Measurements from ENCODE around the gene NR2C2.

NR2C2 gene

GRCh38 chr3:15074500-15074899 is 127.1 kb downstream of the NR2C2 start:
- no peak for TF ChIP-seq CTCF (IDR thresholded peaks at IDR 0.05; ENCODE audit: poor library complexity, severe bottlenecking)
- ATAC-seq (ENCODE audit: low read depth) = no peak
- Histone ChIP-seq H3K27ac (ENCODE audit: poor library complexity, severe bottlenecking) (no peak overlapping the region), H3K9me3 (ENCODE audit: severe bottlenecking) (no peaks in the 10 kb centered on the region), H3K36me3 (ENCODE audit: low read depth) (peaks cover 73% of the 10 kb centered on the region), H3K4me1 (ENCODE audit: insufficient read depth, poor library complexity, severe bottlenecking) (no peaks in the 10 kb centered on the region), H3K4me3 (ENCODE audit: severe bottlenecking) (no peak overlapping the region), H3K27me3 (ENCODE audit: insufficient read depth, poor library complexity, severe bottlenecking) (no peaks in the 10 kb centered on the region)
- no peak for DNase-seq (ENCODE audit: low spot score)

GRCh38 chr3:15079091-15079490 is 131.7 kb downstream of the NR2C2 start:
- Histone ChIP-seq H3K27ac (ENCODE audit: poor library complexity, severe bottlenecking) (no peak overlapping the region), H3K9me3 (ENCODE audit: severe bottlenecking) (no peaks in the 10 kb centered on the region), H3K36me3 (ENCODE audit: low read depth) (peaks cover 84% of the 10 kb centered on the region), H3K4me1 (ENCODE audit: insufficient read depth, poor library complexity, severe bottlenecking) (no peaks in the 10 kb centered on the region), H3K27me3 (ENCODE audit: insufficient read depth, poor library complexity, severe bottlenecking) (no peaks in the 10 kb centered on the region), H3K4me3 (ENCODE audit: severe bottlenecking) (no peak overlapping the region)
- no peak for ATAC-seq (ENCODE audit: low read depth)
- TF ChIP-seq CTCF (IDR thresholded peaks at IDR 0.05; ENCODE audit: poor library complexity, severe bottlenecking) = no peak
- DNase-seq (ENCODE audit: low spot score) = no peak

- Histone ChIP-seq H3K4me3 (ENCODE audit: severe bottlenecking) (no peak overlapping the region), H3K27ac (ENCODE audit: poor library complexity, severe bottlenecking) (no peak overlapping the region), H3K27me3 (ENCODE audit: insufficient read depth, poor library complexity, severe bottlenecking) (no peaks in the 10 kb centered on the region), H3K36me3 (ENCODE audit: low read depth) (peaks cover 86% of the 10 kb centered on the region), H3K9me3 (ENCODE audit: severe bottlenecking) (no peaks in the 10 kb centered on the region), H3K4me1 (ENCODE audit: insufficient read depth, poor library complexity, severe bottlenecking) (no peaks in the 10 kb centered on the region)
- ATAC-seq (ENCODE audit: low read depth) = no peak
- no peak for DNase-seq (ENCODE audit: low spot score)
- no peak for TF ChIP-seq CTCF (IDR thresholded peaks at IDR 0.05; ENCODE audit: poor library complexity, severe bottlenecking)
Observed at GRCh38 chr3:15081960-15082664, 134.7 kb downstream of the NR2C2 start.

- Histone ChIP-seq H3K36me3 (ENCODE audit: low read depth) (peaks cover 85% of the 10 kb centered on the region), H3K4me3 (ENCODE audit: severe bottlenecking) (no peak overlapping the region), H3K27ac (ENCODE audit: poor library complexity, severe bottlenecking) (no peak overlapping the region), H3K9me3 (ENCODE audit: severe bottlenecking) (no peaks in the 10 kb centered on the region), H3K27me3 (ENCODE audit: insufficient read depth, poor library complexity, severe bottlenecking) (no peaks in the 10 kb centered on the region), H3K4me1 (ENCODE audit: insufficient read depth, poor library complexity, severe bottlenecking) (no peaks in the 10 kb centered on the region)
- DNase-seq (ENCODE audit: low spot score) (no peak), ATAC-seq (ENCODE audit: low read depth) (no peak)
- TF ChIP-seq CTCF (IDR thresholded peaks at IDR 0.05; ENCODE audit: poor library complexity, severe bottlenecking) = no peak
Observed at GRCh38 chr3:15083252-15083651, 135.9 kb downstream of the NR2C2 start.

- no peaks in the 10 kb centered on the region for H3K9me3 ChIP-seq (ENCODE audit: severe bottlenecking)
- no peak overlapping the region for H3K27ac ChIP-seq (ENCODE audit: poor library complexity, severe bottlenecking)
- DNase-seq (ENCODE audit: low spot score) (no peak), ATAC-seq (ENCODE audit: low read depth) (no peak)
- no peak for TF ChIP-seq CTCF (IDR thresholded peaks at IDR 0.05; ENCODE audit: poor library complexity, severe bottlenecking)
- H3K36me3 ChIP-seq (ENCODE audit: low read depth) = peaks cover 80% of the 10 kb centered on the region
- H3K27me3 ChIP-seq (ENCODE audit: insufficient read depth, poor library complexity, severe bottlenecking) = no peaks in the 10 kb centered on the region
- no peaks in the 10 kb centered on the region for H3K4me1 ChIP-seq (ENCODE audit: insufficient read depth, poor library complexity, severe bottlenecking)
- H3K4me3 ChIP-seq (ENCODE audit: severe bottlenecking) = no peak overlapping the region
Observed at GRCh38 chr3:15086263-15086662, 138.9 kb downstream of the NR2C2 start.
